Stomach (tissue), 9 donors: ENCODE measurements around the gene NREP. TPM values are rescaled to one million over a fixed set of nuclear protein-coding genes. Genes with fewer than 3 reads are reported as not detected.

Experiments used
- DNase-seq, 2 donors: peaks; one replicate each; pipeline versions ENCODE4 v3.0.0 to v3.0.0-alpha.2; 2013 to 2019
- H3K27ac ChIP-seq, 5 donors: fragments of 200-600 bp in 4 of 5; sonication (generic) in 4 of 5; one replicate each; pipeline ENCODE4 v1.5.1; 2013 to 2019; ENCODE audit warnings: mild to moderate bottlenecking in 1 of 5, moderate library complexity in 1 of 5
- H3K27me3 ChIP-seq, 3 donors: fragments of 200-600 bp; sonication (generic); one replicate each; pipeline ENCODE4 v1.5.1; 2017 to 2019; ENCODE audit warnings: mixed run types in 1 of 3
- H3K36me3 ChIP-seq, 4 donors: fragments of 200-600 bp; sonication (generic); 1 replicate in 3 of 4; 2 replicates in 1 of 4; pipeline ENCODE4 v1.5.1; 2016 to 2019
- H3K4me1 ChIP-seq, 4 donors: fragments of 200-600 bp; sonication (generic); one replicate each; pipeline ENCODE4 v1.5.1; 2016 to 2019
- H3K4me3 ChIP-seq, 4 donors: fragments of 200-600 bp; sonication (generic) in 3 of 4; one replicate each; pipeline ENCODE4 v1.5.1; 2016 to 2019; ENCODE audit warnings: mild to moderate bottlenecking in 1 of 4
- H3K9me3 ChIP-seq, 4 donors: fragments of 200-600 bp; sonication (generic); one replicate each; pipeline ENCODE4 v1.5.1; 2016 to 2019
- EP300 ChIP-seq: sonication (generic); formaldehyde crosslinking; IDR thresholded peaks from one replicate; pipeline ENCODE4 v1.6.1; 2017; ENCODE audit warnings: antibody characterized with exemption
- POLR2A ChIP-seq, 4 donors: fragments of 450-650 bp; IDR thresholded peaks; one replicate each; pipeline ENCODE4 v1.6.1; 2016; ENCODE audit warnings: antibody characterized with exemption in 4 of 4, control low read depth in 2 of 4, mild to moderate bottlenecking in 1 of 4, moderate library complexity in 1 of 4
- POLR2AphosphoS5 ChIP-seq, 3 donors: sonication (generic); formaldehyde crosslinking; IDR thresholded peaks; one replicate each; pipeline ENCODE4 v1.6.1; 2016; ENCODE audit warnings: antibody characterized with exemption in 3 of 3
- WGBS, 5 donors: extraction: QIAGEN DNeasy Blood & Tissue Kit in 3 of 5; methylation state at CpG; one replicate each; pipeline versions ENCODE4 v1.1.5 to v1.1.7; 2013 to 2018; 5-methylcytosine and 5-hydroxymethylcytosine counted together
- intact Hi-C: fragments of 100-400 bp; cut with DNase I; formaldehyde crosslinking; loops from one replicate; pipeline ENCODE4 v1.15.1; 2023; ENCODE audit warnings: low total_unique reads
- polyA plus RNA-seq, 3 donors: library from polyadenylated mRNA; stranded (reverse); fragments of 200-250 nt; gene quantifications; one replicate each; pipeline ENCODE4 v1.2.3, GENCODE V29; 2013
- total RNA-seq, 5 donors: library from RNA; depleted of rRNA; stranded (reverse); fragments of >200 nt; gene quantifications; one replicate each; pipeline versions ENCODE4 v1.1.0 to v1.2.3, GENCODE V29; 2014 to 2016
- TF ChIP-seq, protein P1 (sequence below), 7 experiments: fragments of 450-650 bp in 4 of 7; fragments of 200-600 bp in 3 of 7; sonication (generic) in 3 of 7; IDR thresholded peaks; one replicate each; pipeline ENCODE4 v1.5.1; 2016 to 2019; ENCODE audit warnings: antibody characterized with exemption in 7 of 7, control low read depth in 2 of 7, mild to moderate bottlenecking in 1 of 7
- donor health status: healthy with polysubstance abuse.
- donor health status: Bipolar disorder and iron deficiency.
- donor health status: healthy.

Gene NREP
- total and polyA plus RNA-seq, 8 donors = 0.58 to 155 (median 10.3) TPM

DNA sequence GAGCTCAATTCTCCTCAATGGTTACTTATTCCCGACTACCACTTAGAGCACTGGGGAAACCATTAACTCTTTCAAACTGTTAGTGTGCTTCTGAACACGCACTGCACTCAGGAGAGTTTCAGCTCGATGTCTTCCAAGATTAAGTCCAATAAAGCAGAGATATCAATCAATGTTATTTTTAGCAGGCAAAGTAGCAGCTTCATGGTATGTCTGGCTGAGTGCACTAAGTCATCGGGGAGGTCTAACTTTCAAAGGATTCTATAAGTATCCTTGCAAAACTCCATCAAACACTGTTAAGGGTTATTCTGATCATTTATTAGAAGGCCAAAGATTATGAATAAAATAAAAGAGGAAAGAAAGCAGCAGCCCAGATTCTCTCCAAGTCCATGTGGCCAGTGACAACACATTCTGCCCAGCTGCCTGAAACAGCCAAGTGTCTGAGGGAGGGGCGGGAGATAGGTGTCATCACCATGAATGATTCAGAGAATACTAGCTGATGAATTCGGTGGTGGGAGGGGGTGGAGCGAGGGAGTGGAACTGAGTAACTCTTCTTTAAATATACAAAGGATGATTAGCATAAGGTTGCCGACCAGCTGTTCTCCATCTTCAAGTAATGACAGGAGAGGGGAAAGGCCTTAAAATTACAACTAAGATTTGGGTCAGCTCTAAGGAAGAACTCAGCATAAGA, 21.3 kb downstream of the NREP start:
- Histone ChIP-seq H3K4me1 (peaks cover 18 to 73% (median 42%) of the 10 kb centered on the region in 4 donors), H3K27ac (peak overlapping the region in 3 of 5 donors; percentile 14 to 28 (median 20)), H3K36me3 (peaks cover 0 to 3% (median 0%) of the 10 kb centered on the region in 4 donors), H3K9me3 (no peaks in the 10 kb centered on the region), H3K4me3 (no peak overlapping the region), H3K27me3 (no peaks in the 10 kb centered on the region)
- 55 to 75% (median 64%) methylated on average over 8 of the region's 8 CpGs for WGBS, 5 donors
- TF ChIP-seq, protein P1, sequence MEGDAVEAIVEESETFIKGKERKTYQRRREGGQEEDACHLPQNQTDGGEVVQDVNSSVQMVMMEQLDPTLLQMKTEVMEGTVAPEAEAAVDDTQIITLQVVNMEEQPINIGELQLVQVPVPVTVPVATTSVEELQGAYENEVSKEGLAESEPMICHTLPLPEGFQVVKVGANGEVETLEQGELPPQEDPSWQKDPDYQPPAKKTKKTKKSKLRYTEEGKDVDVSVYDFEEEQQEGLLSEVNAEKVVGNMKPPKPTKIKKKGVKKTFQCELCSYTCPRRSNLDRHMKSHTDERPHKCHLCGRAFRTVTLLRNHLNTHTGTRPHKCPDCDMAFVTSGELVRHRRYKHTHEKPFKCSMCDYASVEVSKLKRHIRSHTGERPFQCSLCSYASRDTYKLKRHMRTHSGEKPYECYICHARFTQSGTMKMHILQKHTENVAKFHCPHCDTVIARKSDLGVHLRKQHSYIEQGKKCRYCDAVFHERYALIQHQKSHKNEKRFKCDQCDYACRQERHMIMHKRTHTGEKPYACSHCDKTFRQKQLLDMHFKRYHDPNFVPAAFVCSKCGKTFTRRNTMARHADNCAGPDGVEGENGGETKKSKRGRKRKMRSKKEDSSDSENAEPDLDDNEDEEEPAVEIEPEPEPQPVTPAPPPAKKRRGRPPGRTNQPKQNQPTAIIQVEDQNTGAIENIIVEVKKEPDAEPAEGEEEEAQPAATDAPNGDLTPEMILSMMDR (IDR thresholded peaks at IDR 0.05) = no peak
- TF ChIP-seq POLR2AphosphoS5 (IDR thresholded peaks at IDR 0.05) = peak in 1 of 3 donors; percentile 61
- peak in 1 of 2 donors; percentile 68 for DNase-seq
- intact Hi-C loops = no loop called here

DNA sequence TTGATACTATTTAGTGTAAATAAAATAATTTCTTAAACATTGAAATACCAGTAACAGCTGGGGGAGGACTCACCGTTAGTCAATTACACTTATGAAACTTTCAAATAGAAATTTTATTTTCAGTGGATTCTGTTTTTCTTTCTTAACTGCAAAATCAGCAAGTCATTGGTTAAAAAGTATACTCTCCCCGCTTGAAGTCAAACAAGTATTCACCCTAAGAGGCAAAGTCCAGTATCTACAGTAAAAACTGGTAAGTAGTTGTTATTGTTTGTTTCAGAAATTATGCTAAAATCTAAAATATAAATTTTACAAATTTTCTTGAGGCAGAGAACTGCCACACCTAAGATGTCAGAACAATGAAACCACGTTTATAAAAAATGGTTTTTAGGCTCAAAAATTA, 22.4 kb downstream of the NREP start:
- H3K4me3 ChIP-seq = no peak overlapping the region
- 23 to 53% (median 39%) methylated on average over 3 of the region's 3 CpGs for WGBS, 5 donors
- H3K36me3 ChIP-seq = peaks cover 0 to 8% (median 0%) of the 10 kb centered on the region in 4 donors
- H3K27me3 ChIP-seq = no peaks in the 10 kb centered on the region
- intact Hi-C loops = no loop called here
- peak overlapping the region in 2 of 5 donors; percentile 16 to 29 for H3K27ac ChIP-seq
- no peaks in the 10 kb centered on the region for H3K9me3 ChIP-seq
- TF ChIP-seq, protein P1 (IDR thresholded peaks at IDR 0.05) = no peak
- no peak for TF ChIP-seq POLR2A (IDR thresholded peaks at IDR 0.05)
- TF ChIP-seq POLR2AphosphoS5 (IDR thresholded peaks at IDR 0.05) = no peak
- no peak for TF ChIP-seq EP300
- no peak for DNase-seq
- H3K4me1 ChIP-seq = peaks cover 18 to 74% (median 43%) of the 10 kb centered on the region in 4 donors

DNA sequence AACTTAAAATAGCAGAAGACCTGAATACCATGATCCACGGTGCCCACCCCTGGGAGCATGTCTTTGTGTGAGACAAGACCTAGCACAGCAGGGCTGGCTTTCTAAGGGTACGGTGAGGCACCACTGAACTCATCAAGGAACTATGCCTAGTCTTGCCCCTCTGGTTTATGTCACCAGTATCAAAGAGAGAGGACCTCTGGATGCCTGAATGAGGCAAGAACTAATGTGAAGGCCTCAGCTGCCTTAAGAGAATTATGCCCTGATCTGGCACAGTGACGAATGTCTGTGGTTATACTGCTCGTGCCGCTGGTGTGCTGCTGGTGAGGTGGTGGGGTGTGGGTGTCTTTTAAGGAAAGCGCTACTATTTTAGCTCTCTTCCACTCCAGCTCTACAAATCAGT, 23.0 kb downstream of the NREP start:
- H3K4me3 ChIP-seq = no peak overlapping the region
- TF ChIP-seq EP300 (no peak), POLR2AphosphoS5 (IDR thresholded peaks at IDR 0.05) (peak in 1 of 3 donors; percentile 37)
- TF ChIP-seq, protein P1 (IDR thresholded peaks at IDR 0.05) = no peak
- H3K27me3 ChIP-seq = no peaks in the 10 kb centered on the region
- H3K27ac ChIP-seq = peak overlapping the region in 3 of 5 donors; percentile 16 to 29 (median 28)
- peaks cover 0 to 12% (median 0%) of the 10 kb centered on the region in 4 donors for H3K36me3 ChIP-seq
- intact Hi-C loops = no loop called here
- WGBS, 5 donors = 40 to 58% (median 50%) methylated on average over 5 of the region's 6 CpGs
- no peaks in the 10 kb centered on the region for H3K9me3 ChIP-seq
- H3K4me1 ChIP-seq = peaks cover 18 to 74% (median 43%) of the 10 kb centered on the region in 4 donors
- DNase-seq = peak in 1 of 2 donors; percentile 42

DNA sequence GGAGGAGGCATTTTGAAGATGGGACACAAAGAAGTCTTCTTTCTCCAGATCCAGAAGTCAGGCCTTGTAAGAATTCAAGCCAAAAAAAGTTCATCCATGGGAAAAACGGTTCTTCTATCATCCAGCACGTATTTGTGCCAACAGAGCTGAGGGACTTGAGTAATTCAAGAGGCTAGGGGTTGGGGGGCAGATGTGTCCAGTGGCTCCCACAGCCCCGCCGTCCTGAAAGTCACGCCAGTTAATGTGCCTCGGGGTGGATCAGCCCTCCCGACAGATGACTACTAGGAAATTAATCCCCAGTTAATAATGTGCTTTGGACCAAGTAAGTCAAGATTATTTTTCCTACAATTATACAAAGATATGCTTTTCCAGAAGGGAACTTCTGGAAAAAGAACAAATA, 23.4 kb downstream of the NREP start:
- Histone ChIP-seq H3K4me3 (no peak overlapping the region), H3K36me3 (peaks cover 0 to 16% (median 0%) of the 10 kb centered on the region in 4 donors), H3K9me3 (no peaks in the 10 kb centered on the region), H3K4me1 (peaks cover 15 to 70% (median 43%) of the 10 kb centered on the region in 4 donors), H3K27ac (peak overlapping the region in 1 of 5 donors; percentile 29), H3K27me3 (no peaks in the 10 kb centered on the region)
- TF ChIP-seq POLR2AphosphoS5 (IDR thresholded peaks at IDR 0.05) (no peak), POLR2A (IDR thresholded peaks at IDR 0.05) (no peak), EP300 (no peak)
- TF ChIP-seq, protein P1 (IDR thresholded peaks at IDR 0.05) = no peak
- intact Hi-C loops = no loop called here
- no peak for DNase-seq
- 77 to 87% (median 81%) methylated on average over 7 of the region's 7 CpGs for WGBS, 5 donors
